Central memory CD8-positive, alpha-beta T cell (primary cell): ENCODE measurements around the gene CHAD.
"Not testable (repeated sequence)": the region's sequence is repeated elsewhere in the genome, so short reads cannot be mapped to it uniquely, and the experiment has no call there.

ENCODE experiments used
- ATAC-seq: fragments of 150-1000 bp; cut with Tn5 transposase; replicated peaks from 2 replicates; pipeline ENCODE4 v1.10.0; 2022; ENCODE audit warnings: mild to moderate bottlenecking, moderate FRiP score, moderate number of reproducible peaks; ENCODE audit not compliant: poor library complexity, severe bottlenecking; ENCODE audit errors: extremely low read depth
- DNase-seq, 2 donors: peaks; one replicate each; pipeline ENCODE4 v3.0.0; 2021; ENCODE audit warnings: low spot score in 2 of 2
- H3K27ac Mint-ChIP-seq: one replicate; pipeline ENCODE4 v1.8.0; 2022; ENCODE audit warnings: low read depth, mild to moderate bottlenecking, moderate library complexity, mixed read lengths
- H3K27me3 Mint-ChIP-seq: one replicate; pipeline ENCODE4 v1.8.0; 2022; ENCODE audit warnings: mixed read lengths
- H3K36me3 Mint-ChIP-seq: one replicate; pipeline ENCODE4 v1.8.0; 2022; ENCODE audit warnings: mild to moderate bottlenecking, moderate library complexity, mixed read lengths; ENCODE audit not compliant: insufficient read depth
- H3K4me1 Mint-ChIP-seq: one replicate; pipeline ENCODE4 v1.8.0; 2022; ENCODE audit warnings: mixed read lengths
- H3K4me3 Mint-ChIP-seq: one replicate; pipeline ENCODE4 v1.8.0; 2022; ENCODE audit warnings: mild to moderate bottlenecking, moderate library complexity, mixed read lengths
- H3K9me3 Mint-ChIP-seq: one replicate; pipeline ENCODE4 v1.8.0; 2022; ENCODE audit warnings: mixed read lengths

The CHAD gene

DNA sequence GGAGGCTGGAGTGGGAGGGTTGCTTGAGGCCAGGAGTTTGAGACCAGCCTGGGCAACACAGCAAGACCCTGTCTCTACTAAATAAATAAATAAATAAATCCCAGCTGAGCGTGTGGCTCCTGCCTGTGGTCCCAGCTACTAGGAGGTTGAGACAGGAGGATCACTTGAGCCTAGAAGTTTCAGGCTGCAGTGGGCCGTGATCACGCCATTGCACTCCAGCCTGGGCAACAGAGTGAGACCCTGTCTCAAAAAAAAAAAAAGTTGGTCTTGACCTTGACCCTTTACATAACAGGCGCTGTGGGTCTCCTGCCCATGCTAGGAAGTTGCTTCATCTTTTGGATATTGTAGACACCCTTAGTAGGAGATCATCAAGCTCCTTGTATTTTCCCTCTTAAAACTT is 31.3 kb downstream of the CHAD start:
- ATAC-seq (no peak), DNase-seq (no peak)
- H3K9me3 Mint-ChIP-seq, result no peaks in the 10 kb centered on the region
- peaks cover under 1% of the 10 kb centered on the region for H3K4me1 Mint-ChIP-seq
- no peaks in the 10 kb centered on the region for H3K27me3 Mint-ChIP-seq
- peaks cover 4% of the 10 kb centered on the region for H3K36me3 Mint-ChIP-seq
- no peak overlapping the region for H3K4me3 Mint-ChIP-seq
- no peak overlapping the region for H3K27ac Mint-ChIP-seq

- Mint-ChIP-seq H3K4me3 (no peak overlapping the region), H3K27ac (no peak overlapping the region), H3K27me3 (no peaks in the 10 kb centered on the region), H3K9me3 (no peaks in the 10 kb centered on the region), H3K36me3 (peaks cover 8% of the 10 kb centered on the region), H3K4me1 (peaks cover 12% of the 10 kb centered on the region)
- DNase-seq (no peak), ATAC-seq (no peak)
Measured at GRCh38 chr17:50432125-50432762, 36.4 kb downstream of the CHAD start.

DNA sequence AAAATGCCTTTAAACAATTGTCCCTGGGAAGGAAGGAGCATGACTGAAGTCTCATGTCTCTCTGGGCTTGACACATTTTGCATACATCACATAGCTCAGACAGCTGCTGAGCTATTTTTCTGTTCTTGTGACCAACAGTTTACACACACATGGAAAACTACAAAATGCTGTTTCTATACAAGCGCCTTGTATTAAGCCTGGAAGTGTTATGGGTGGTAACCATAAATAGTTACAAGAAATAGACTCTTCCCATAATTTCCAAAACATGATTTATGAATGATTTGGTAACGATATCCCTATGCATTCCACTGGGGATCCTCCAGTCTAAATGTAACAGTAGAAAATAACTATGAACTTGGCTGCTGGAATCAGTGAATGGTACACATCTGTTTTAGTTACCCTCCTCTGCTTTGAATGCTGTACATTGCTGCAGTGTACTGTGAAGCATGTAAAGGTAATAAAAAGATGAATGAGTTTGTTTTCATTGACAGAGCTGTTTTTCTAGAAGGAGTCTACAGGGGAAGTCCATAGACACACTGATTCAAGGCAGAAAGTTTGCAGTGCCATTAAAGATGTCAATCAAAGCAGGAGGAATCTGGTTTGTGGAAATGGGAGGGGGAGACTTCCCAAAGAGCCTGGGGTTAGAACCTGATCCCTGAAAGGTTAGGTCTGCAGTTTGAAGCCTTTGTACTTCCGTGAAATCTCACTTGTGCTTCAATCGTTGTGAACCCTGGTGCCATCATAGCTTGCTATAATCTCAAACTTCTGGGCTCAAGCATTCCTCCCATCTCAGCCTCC is 37.7 kb downstream of the CHAD start:
- H3K27ac Mint-ChIP-seq, result no peak overlapping the region
- peaks cover 21% of the 10 kb centered on the region for H3K4me1 Mint-ChIP-seq
- ATAC-seq, result no peak
- no peaks in the 10 kb centered on the region for H3K9me3 Mint-ChIP-seq
- no peak overlapping the region for H3K4me3 Mint-ChIP-seq
- H3K36me3 Mint-ChIP-seq, result peaks cover 8% of the 10 kb centered on the region
- no peaks in the 10 kb centered on the region for H3K27me3 Mint-ChIP-seq
- DNase-seq, result no peak

- no peaks in the 10 kb centered on the region for H3K9me3 Mint-ChIP-seq
- H3K27me3 Mint-ChIP-seq, result no peaks in the 10 kb centered on the region
- H3K27ac Mint-ChIP-seq, result no peak overlapping the region
- H3K4me1 Mint-ChIP-seq, result peaks cover 30% of the 10 kb centered on the region
- DNase-seq, result no peak
- H3K4me3 Mint-ChIP-seq, result no peak overlapping the region
- peaks cover 5% of the 10 kb centered on the region for H3K36me3 Mint-ChIP-seq
- ATAC-seq, result no peak
Measured at GRCh38 chr17:50429793-50430192, 38.9 kb downstream of the CHAD start.

- no peak overlapping the region for H3K4me3 Mint-ChIP-seq
- ATAC-seq (no peak), DNase-seq (no peak)
- no peaks in the 10 kb centered on the region for H3K27me3 Mint-ChIP-seq
- peaks cover 5% of the 10 kb centered on the region for H3K36me3 Mint-ChIP-seq
- no peaks in the 10 kb centered on the region for H3K9me3 Mint-ChIP-seq
- H3K4me1 Mint-ChIP-seq, result peaks cover 30% of the 10 kb centered on the region
- no peak overlapping the region for H3K27ac Mint-ChIP-seq
Measured at GRCh38 chr17:50428831-50429424, 39.8 kb downstream of the CHAD start.

DNA sequence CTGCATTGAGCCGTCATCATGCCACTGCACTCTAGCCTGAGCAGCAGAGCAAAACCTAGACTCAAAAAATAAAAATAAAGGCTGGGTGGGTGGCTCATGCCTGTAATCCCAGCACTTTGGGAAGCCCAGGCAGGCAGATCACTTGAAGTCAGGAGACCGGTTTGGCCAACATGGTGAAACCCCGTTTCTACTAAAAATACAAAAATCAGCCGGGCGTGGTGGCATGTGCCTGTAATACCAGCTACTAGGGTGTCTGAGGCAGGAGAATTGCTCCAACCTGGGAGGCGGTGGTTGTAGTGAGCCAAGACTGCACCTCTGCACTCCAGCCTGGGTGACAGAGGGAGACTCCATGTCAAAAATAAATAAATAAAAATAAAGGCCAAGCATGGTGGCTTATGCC is 40.6 kb downstream of the CHAD start:
- not testable (repeated sequence) for H3K36me3 Mint-ChIP-seq, H3K9me3 Mint-ChIP-seq, H3K4me3 Mint-ChIP-seq, H3K27ac Mint-ChIP-seq, DNase-seq, ATAC-seq, H3K27me3 Mint-ChIP-seq
- H3K4me1 Mint-ChIP-seq, result peaks cover 30% of the 10 kb centered on the region

- H3K9me3 Mint-ChIP-seq, result no peaks in the 10 kb centered on the region
- peak overlapping the region; percentile 86 for H3K4me3 Mint-ChIP-seq
- ATAC-seq (no peak), DNase-seq (no peak)
- H3K4me1 Mint-ChIP-seq, result peaks cover 26% of the 10 kb centered on the region
- no peaks in the 10 kb centered on the region for H3K27me3 Mint-ChIP-seq
- peaks cover 3% of the 10 kb centered on the region for H3K36me3 Mint-ChIP-seq
- H3K27ac Mint-ChIP-seq, result no peak overlapping the region
Measured at GRCh38 chr17:50426814-50427787, 41.6 kb downstream of the CHAD start.

GRCh38 chr17:50426472-50426782 is 42.3 kb downstream of the CHAD start:
- peaks cover 1% of the 10 kb centered on the region for H3K36me3 Mint-ChIP-seq
- H3K4me1 Mint-ChIP-seq, result peaks cover 29% of the 10 kb centered on the region
- H3K27ac Mint-ChIP-seq, result no peak overlapping the region
- ATAC-seq, result no peak
- H3K4me3 Mint-ChIP-seq, result peak overlapping the region; percentile 86
- DNase-seq, result no peak
- H3K27me3 Mint-ChIP-seq, result no peaks in the 10 kb centered on the region
- no peaks in the 10 kb centered on the region for H3K9me3 Mint-ChIP-seq

GRCh38 chr17:50425682-50426471 is 42.8 kb downstream of the CHAD start, which contains the start of gene ACSF2:
Gene ACSF2 (plus strand): TSS chr17:50426218. CDS start chr17:50426262, 44 bp downstream.
- H3K9me3 Mint-ChIP-seq, result no peaks in the 10 kb centered on the region
- H3K4me1 Mint-ChIP-seq, result peaks cover 31% of the 10 kb centered on the region

GRCh38 chr17:50424996-50425681 is 43.5 kb downstream of the CHAD start:
- Mint-ChIP-seq H3K27me3 (no peaks in the 10 kb centered on the region), H3K27ac (peak overlapping the region; percentile 57), H3K9me3 (no peaks in the 10 kb centered on the region), H3K4me3 (peak overlapping the region; percentile 86), H3K4me1 (peaks cover 35% of the 10 kb centered on the region), H3K36me3 (peaks cover 1% of the 10 kb centered on the region)
- DNase-seq, result no peak
- ATAC-seq, result no peak

More at GRCh38 chr17:50425682-50426471, 42.8 kb downstream of the CHAD start, which contains the start of gene ACSF2:
- peak; percentile 86 for ATAC-seq
- Mint-ChIP-seq H3K4me3 (peak within 1 kb of the TSS; percentile 86), H3K27me3 (no peaks in the 10 kb centered on the region), H3K27ac (peak within 1 kb of the TSS; percentile 57), H3K36me3 (peaks cover 1% of the 10 kb centered on the region)
- DNase-seq, result peak; percentile 38 to 41

DNA sequence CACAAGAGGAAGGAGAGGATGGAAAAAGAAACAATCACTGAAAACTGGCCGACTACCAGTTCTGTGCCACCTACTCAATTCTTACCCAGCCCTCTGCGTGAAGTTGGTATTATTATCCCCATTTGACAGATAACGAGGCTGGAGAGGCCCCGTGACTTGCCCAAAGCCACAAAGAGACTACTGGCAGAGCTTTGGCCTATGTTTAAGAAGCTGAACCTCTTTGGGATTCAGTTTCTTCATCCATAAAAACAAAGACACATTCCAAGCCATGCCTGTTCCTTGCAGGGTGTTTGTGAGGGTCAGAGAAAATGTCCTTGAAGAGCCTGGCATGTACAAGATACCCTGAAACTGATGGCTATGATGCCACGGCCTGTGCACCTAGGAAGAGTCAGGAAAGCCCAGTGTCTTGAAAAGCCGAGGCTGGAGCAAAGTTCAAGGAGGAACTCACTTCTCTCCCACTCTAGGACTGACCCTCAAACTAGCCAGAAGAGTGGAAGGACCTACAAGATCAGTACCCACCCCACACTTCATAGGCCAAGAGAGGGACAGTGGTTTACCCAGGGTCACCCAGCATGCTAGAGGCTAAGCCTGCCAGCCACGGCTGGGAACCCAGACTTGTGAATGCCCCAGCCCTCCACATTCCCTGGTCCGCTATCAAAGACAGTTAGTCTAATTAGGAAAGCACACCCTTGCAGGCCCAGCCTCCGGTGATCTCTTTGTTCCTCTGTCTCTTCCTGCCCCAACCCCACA is 44.3 kb downstream of the CHAD start:
- Mint-ChIP-seq H3K36me3 (peaks cover 1% of the 10 kb centered on the region), H3K27me3 (no peaks in the 10 kb centered on the region), H3K4me1 (peaks cover 35% of the 10 kb centered on the region), H3K4me3 (peak overlapping the region; percentile 86), H3K9me3 (no peaks in the 10 kb centered on the region), H3K27ac (no peak overlapping the region)
- no peak for DNase-seq
- ATAC-seq, result no peak
